GM12865 (cell line): ENCODE results near the gene ZGLP1.

ENCODE experiments used
- DNase-seq: peaks from one replicate; pipeline ENCODE4 v3.0.0; 2010; ENCODE audit warnings: low read depth
- H3K4me3 ChIP-seq: 2 replicates; pipeline ENCODE4 v1.5.1; 2011; ENCODE audit warnings: mild to moderate bottlenecking, low read depth, low read length, control low read depth
- CTCF ChIP-seq: IDR thresholded peaks from 2 replicates; pipeline ENCODE4 v1.5.1; 2011; ENCODE audit warnings: low read length, control low read depth, low read depth, inconsistent platforms; ENCODE audit not compliant: insufficient read depth; ENCODE audit errors: missing control alignments

The ZGLP1 gene

GRCh38 chr19:10325732-10326131 is 16.1 kb upstream of the ZGLP1 start:
- no peak overlapping the region for H3K4me3 ChIP-seq
- TF ChIP-seq CTCF: no peak
- no peak for DNase-seq

- DNase-seq: no peak
- no peak for TF ChIP-seq CTCF
- no peak overlapping the region for H3K4me3 ChIP-seq
Measured at GRCh38 chr19:10321874-10322835, 12.5 kb upstream of the ZGLP1 start.

GRCh38 chr19:10321417-10321797 is 11.8 kb upstream of the ZGLP1 start:
- no peak for TF ChIP-seq CTCF
- H3K4me3 ChIP-seq: no peak overlapping the region
- DNase-seq: no peak

- TF ChIP-seq CTCF: no peak
- H3K4me3 ChIP-seq: no peak overlapping the region
- DNase-seq: no peak
Measured at GRCh38 chr19:10320602-10321416, 11.2 kb upstream of the ZGLP1 start.

GRCh38 chr19:10318807-10319682 is 9.4 kb upstream of the ZGLP1 start:
- no peak for DNase-seq
- H3K4me3 ChIP-seq: no peak overlapping the region
- TF ChIP-seq CTCF: no peak

GRCh38 chr19:10317857-10318462 is 8.3 kb upstream of the ZGLP1 start:
- no peak for DNase-seq
- no peak for TF ChIP-seq CTCF

More at GRCh38 chr19:10317857-10318462, 8.3 kb upstream of the ZGLP1 start:
- no peak overlapping the region for H3K4me3 ChIP-seq
